Activated T-cell treated with anti-CD3 and anti-CD28 coated beads for 48 hours (primary cell): ENCODE measurements around the gene CPED1.
"Not testable (repeated sequence)": the region's sequence is repeated elsewhere in the genome, so short reads cannot be mapped to it uniquely, and the experiment has no call there.

Experiments
- DNase-seq: peaks from one replicate; pipeline ENCODE4 v3.0.0-alpha.2; 2020; ENCODE audit warnings: low read depth

Gene CPED1

GRCh38 chr7:120996988-120997345 is 8.5 kb downstream of the CPED1 start:
- DNase-seq: no peak

GRCh38 chr7:120997882-120998474 is 9.5 kb downstream of the CPED1 start:
- DNase-seq: no peak

- DNase-seq: no peak
These were observed 10.0 kb downstream of the CPED1 start for GRCh38 chr7:120998520-120998919.

DNA sequence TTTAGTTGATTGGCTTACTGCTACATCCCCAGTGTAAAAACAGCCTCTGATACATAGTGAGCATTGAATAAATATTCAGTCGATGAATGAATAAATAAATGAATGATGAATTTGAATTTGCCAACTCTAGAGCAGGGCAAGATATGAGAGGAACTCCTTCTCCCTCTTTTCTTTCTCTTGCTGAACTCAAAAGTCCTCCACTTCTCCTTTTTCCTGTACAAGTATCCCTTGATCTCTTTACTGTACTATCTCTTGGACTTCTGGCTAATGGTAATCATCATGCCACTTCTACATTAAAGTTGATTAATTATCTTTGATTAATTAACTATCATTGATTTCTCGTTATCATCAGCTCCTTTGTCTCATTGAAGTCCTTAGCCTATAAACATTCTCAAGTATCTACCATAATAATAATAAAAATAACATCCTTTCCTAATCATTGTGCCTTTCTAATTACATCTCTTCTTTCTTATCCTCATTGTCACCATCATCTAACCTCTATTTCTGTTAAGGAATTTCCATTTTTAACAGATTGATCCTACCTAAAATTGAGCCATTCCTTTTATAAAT is 10.6 kb downstream of the CPED1 start:
- no peak for DNase-seq

GRCh38 chr7:121000081-121000983 is 11.8 kb downstream of the CPED1 start:
- no peak for DNase-seq

- no peak for DNase-seq
These were observed 12.9 kb downstream of the CPED1 start for GRCh38 chr7:121001234-121001906.

DNA sequence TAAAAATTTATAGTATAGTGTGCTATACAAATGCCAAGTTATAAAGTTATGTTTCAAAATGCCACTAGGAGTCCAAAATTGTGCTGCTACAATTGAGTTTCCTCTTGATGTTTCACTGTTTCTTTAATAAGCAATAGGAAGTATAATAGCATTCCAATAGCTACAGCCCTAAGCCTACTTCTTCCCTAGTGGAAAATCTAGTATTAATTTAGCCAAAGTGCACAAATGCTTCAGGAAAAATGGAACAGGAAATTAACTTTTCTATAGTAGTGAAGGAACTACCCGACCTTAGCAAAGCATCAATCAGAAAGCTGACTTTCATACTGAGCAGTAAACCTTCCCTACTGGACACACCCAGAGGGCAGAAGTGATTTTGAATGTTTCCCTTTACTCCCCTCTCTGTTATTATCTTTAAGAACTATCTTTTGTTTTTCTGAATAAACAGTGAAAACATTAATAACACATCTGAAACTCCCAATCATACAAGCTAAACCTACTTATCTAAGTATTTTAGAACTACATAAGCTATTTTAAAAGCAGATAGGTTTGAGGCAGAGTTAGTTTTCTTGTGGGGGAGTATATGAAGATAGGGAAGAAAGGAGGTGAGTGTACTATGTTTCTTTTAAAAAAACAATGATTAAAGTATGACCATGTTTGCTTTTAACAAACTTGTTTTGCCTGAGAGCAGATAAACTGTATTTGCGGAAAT is 13.7 kb downstream of the CPED1 start:
- DNase-seq: no peak

DNA sequence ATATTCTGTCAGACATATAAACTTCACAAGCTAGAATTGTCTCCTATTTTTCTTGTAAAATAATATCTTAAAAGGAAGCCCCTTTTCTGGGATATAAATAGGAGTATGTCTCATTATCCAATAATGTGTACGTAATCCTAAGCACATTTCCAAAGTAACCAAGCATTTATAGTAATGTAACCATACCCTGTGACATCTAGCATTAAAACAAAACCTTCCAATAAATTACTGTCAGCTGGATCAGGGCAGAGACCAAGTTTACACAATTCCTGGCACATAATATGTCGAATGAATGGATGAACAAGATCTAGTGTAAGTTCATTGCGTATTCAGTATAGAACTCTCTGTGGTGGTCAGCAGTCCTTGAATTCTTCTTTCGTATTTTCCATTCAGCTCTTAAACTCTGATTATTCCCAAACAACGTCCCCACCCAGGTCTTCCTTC is 14.3 kb downstream of the CPED1 start:
- no peak for DNase-seq

- no peak for DNase-seq
These were observed 15.6 kb downstream of the CPED1 start for GRCh38 chr7:121003986-121004685.

DNA sequence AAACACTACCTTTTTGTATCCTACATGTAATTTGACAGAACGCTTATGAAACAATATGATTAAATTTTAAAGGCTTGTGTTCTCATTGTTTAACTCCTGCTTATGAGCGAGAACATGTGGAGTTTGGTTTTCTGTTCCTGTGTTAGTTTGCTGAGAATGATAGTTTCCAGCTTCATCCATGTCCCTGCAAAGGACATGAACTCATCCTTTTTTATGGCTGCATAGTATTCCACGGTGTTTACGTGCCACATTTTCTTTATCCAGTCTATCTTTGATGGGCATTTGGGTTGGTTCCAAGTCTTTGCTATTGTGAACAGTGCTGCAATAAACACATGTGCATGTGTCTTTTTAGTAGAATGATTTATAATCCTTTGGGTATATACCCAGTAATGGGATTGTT is 16.5 kb downstream of the CPED1 start:
- not testable (repeated sequence) for DNase-seq

DNA sequence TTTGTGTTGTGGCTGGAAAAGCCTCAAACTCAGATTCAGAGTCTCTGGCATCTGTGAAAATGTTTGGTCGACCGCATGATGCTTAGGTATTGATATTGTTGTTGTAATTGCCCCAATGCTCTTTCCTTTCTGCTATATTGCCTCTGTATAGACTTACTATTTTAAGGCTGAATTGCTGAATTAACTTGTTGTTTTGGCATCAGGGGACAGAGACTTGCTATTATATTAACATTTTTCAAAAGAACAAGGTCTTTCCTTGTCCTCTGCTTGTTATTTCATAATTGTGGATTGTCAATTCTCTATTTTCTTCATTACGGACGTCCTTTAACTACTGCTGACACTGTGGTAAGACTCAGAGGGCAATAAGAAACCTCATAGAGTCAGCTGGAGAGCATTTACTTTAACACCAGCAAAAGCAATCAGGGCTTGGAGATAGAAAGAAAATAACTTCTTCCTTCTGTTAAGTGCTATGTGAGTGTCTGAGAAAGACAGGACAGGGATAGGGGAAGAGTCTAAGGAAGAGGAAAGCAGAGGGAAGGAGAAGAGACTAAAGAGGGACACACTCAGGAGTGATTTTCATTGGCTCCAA is 17.6 kb downstream of the CPED1 start:
- DNase-seq: no peak

GRCh38 chr7:121006711-121007315 is 18.3 kb downstream of the CPED1 start:
- DNase-seq: no peak

DNA sequence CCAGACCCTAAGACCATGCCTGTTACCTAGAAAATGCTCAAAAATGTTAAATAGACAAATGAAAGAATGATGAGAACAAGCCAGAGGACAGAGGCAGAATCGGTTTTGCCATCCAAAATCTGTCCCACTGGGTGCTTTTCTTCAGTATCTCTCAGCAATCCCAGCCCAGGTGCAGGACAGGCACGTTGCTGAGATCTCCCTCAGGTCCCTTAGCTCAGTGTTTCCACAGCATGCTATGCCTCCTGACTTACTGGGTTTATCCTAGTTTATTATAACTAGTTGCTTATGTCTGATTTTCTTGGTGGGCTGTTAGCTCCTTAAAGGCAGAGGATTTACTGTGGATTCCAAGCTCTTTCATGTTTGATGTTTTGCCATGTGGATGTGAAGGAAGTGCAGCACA is 20.3 kb downstream of the CPED1 start:
- no peak for DNase-seq

DNA sequence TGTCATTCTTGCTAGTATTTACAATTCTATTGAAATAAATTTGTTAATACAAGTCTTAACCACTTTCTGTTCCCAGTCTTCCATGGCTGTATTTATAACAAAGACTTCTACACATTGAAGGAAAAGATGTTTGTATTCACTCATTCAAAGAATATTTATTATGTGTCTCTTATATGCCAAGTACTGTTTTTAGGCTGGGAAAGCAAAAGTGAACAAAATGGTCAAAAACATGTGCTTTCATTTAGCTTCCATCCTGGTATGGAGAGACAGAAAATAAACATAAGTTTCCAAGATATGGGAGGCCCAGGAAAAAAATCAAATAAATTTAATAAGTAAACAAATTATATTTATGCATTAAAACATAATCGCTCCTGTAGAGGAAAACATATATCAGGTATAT is 22.9 kb downstream of the CPED1 start:
- no peak for DNase-seq

GRCh38 chr7:121012170-121012874 is 23.8 kb downstream of the CPED1 start:
- DNase-seq: no peak

GRCh38 chr7:121012919-121013318 is 24.4 kb downstream of the CPED1 start:
- DNase-seq: no peak

GRCh38 chr7:121015560-121015959 is 27.0 kb downstream of the CPED1 start:
- no peak for DNase-seq

DNA sequence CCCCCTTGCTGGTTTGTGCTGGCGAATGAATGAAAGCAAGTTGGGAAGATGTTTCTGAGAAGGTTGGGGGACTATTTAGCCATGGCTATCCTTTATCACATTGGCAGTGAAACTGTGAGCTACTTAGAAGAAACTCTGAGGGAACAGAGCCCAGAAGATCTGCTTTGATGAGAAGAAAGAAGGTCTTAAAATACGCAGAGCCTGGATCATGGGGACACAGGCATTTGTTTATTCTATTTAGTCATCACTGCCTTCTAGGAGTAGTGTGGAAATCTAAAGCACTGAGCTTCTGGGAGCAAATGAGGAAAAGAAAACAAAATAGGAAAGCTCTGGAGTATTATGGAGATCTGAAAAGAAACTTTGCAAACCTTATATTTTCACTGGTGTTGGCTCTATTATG is 28.5 kb downstream of the CPED1 start:
- DNase-seq: no peak

- no peak for DNase-seq
These were observed 29.1 kb downstream of the CPED1 start for GRCh38 chr7:121017586-121017985.

DNA sequence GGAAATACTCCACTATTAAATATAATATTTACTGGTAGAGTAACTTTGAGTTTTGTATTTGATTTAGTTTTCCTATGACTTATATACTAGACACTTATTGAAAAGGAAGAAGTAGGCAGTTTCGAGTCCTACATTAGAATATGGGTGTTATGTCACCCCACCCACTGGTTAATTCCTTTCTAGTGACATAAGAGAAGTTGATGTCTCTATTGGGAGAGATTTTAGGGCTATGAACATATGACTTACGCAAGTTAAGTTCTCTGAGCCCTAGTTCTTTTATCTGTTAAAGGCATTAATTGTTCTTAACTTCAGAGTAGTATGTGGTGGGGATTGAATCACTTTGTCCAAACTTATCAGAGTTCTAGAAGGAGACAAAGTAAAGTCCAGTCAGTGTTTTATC is 30.5 kb downstream of the CPED1 start:
- no peak for DNase-seq
